OCI-LY3 (cell line): ENCODE results near the gene EIF4A3.

Experiments used
- H2AFZ ChIP-seq: fragments of 200-600, 300-600 bp; shearing (Covaris generic); 2 replicates; pipeline ENCODE4 v1.6.0; 2014; ENCODE audit warnings: antibody characterized with exemption, low read depth, low read length
- H3K27ac ChIP-seq: fragments of 200-600, 300-600 bp; sonication (generic); 2 replicates; pipeline ENCODE4 v1.5.1; 2014; ENCODE audit warnings: mild to moderate bottlenecking, low read length, moderate library complexity, mixed read lengths
- H3K27me3 ChIP-seq: fragments of 200-600, 300-600 bp; sonication (generic); 2 replicates; pipeline ENCODE4 v1.6.1; 2014; ENCODE audit warnings: low read depth, low read length, mixed read lengths
- H3K36me3 ChIP-seq: fragments of 200-600, 300-600 bp; sonication (generic); replicated peaks from 2 replicates; pipeline ENCODE3; 2014; ENCODE audit warnings: low read depth, low read length, mixed read lengths
- H3K4me1 ChIP-seq: fragments of 300-600, 200-600 bp; sonication (generic); 2 replicates; pipeline ENCODE4 v1.6.1; 2014; ENCODE audit warnings: low read length, mixed read lengths
- H3K4me2 ChIP-seq: fragments of 200-600, 300-600 bp; sonication (generic); 2 replicates; pipeline ENCODE4 v1.6.1; 2014; ENCODE audit warnings: low read length, mixed read lengths
- H3K4me3 ChIP-seq: fragments of 300-600, 200-600 bp; sonication (generic); 2 replicates; pipeline ENCODE4 v1.5.1; 2014; ENCODE audit warnings: antibody characterized with exemption, mild to moderate bottlenecking, low read length, moderate library complexity
- H3K79me2 ChIP-seq: fragments of 300-600, 200-600 bp; shearing (Covaris generic); 2 replicates; pipeline ENCODE4 v1.6.1; 2014; ENCODE audit warnings: mild to moderate bottlenecking, low read length, mixed read lengths
- H3K9ac ChIP-seq: fragments of 300-600, 200-600 bp; shearing (Covaris generic); 2 replicates; pipeline ENCODE4 v1.6.0; 2014; ENCODE audit warnings: mild to moderate bottlenecking, low read length, moderate library complexity
- H3K9me3 ChIP-seq: fragments of 200-600, 300-600 bp; shearing (Covaris generic); 2 replicates; pipeline ENCODE4 v1.6.1; 2014; ENCODE audit warnings: low read length, mixed read lengths; ENCODE audit not compliant: insufficient read depth
- H4K20me1 ChIP-seq: fragments of 200-600, 300-600 bp; sonication (generic); 2 replicates; pipeline ENCODE4 v1.6.1; 2016; ENCODE audit warnings: low read length, mixed read lengths; ENCODE audit not compliant: insufficient read depth
- EZH2phosphoT487 ChIP-seq: fragments of 200-600 bp; shearing (Covaris generic); IDR thresholded peaks from 2 replicates; pipeline ENCODE4 v1.6.1; 2018; ENCODE audit warnings: antibody characterized with exemption, mixed run types, low read depth
- TF ChIP-seq, protein P1 (sequence below): fragments of 200-600, 300-600 bp; sonication (generic); IDR thresholded peaks from 2 replicates; pipeline ENCODE4 v1.5.1; 2014; ENCODE audit warnings: antibody characterized with exemption, low read length, low read depth

EIF4A3 gene

DNA sequence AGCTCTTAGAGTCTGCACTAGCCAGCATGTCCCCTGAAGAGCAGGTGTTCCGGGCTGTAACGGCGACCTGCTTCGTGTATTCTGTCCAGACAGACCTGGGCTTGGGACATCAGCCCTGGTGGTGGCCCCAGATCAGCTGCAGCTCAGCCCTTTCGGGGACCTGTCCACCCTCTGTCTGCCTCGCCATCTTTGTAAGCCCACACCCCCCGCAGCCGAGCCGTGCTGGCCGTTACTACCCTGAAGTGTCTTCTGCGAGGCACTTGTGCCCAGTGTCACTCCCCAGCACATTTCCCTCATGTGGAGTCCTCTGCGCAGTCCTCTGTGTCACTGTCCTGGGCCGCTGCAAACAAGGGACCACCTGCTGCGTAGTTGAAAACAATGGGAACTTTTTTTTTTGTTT lies 33.3 kb upstream of the EIF4A3 start:
- no peaks in the 10 kb centered on the region for H3K9me3 ChIP-seq
- no peak overlapping the region for H2AFZ ChIP-seq
- H3K36me3 ChIP-seq: no peaks in the 10 kb centered on the region
- H3K4me1 ChIP-seq: no peaks in the 10 kb centered on the region
- no peaks in the 10 kb centered on the region for H4K20me1 ChIP-seq
- H3K27ac ChIP-seq: no peak overlapping the region
- no peaks in the 10 kb centered on the region for H3K79me2 ChIP-seq
- no peak overlapping the region for H3K4me3 ChIP-seq
- peaks cover 7% of the 10 kb centered on the region for H3K27me3 ChIP-seq
- no peak overlapping the region for H3K4me2 ChIP-seq
- no peak overlapping the region for H3K9ac ChIP-seq
- TF ChIP-seq EZH2phosphoT487: no peak
- TF ChIP-seq, protein P1, sequence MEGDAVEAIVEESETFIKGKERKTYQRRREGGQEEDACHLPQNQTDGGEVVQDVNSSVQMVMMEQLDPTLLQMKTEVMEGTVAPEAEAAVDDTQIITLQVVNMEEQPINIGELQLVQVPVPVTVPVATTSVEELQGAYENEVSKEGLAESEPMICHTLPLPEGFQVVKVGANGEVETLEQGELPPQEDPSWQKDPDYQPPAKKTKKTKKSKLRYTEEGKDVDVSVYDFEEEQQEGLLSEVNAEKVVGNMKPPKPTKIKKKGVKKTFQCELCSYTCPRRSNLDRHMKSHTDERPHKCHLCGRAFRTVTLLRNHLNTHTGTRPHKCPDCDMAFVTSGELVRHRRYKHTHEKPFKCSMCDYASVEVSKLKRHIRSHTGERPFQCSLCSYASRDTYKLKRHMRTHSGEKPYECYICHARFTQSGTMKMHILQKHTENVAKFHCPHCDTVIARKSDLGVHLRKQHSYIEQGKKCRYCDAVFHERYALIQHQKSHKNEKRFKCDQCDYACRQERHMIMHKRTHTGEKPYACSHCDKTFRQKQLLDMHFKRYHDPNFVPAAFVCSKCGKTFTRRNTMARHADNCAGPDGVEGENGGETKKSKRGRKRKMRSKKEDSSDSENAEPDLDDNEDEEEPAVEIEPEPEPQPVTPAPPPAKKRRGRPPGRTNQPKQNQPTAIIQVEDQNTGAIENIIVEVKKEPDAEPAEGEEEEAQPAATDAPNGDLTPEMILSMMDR: no peak

DNA sequence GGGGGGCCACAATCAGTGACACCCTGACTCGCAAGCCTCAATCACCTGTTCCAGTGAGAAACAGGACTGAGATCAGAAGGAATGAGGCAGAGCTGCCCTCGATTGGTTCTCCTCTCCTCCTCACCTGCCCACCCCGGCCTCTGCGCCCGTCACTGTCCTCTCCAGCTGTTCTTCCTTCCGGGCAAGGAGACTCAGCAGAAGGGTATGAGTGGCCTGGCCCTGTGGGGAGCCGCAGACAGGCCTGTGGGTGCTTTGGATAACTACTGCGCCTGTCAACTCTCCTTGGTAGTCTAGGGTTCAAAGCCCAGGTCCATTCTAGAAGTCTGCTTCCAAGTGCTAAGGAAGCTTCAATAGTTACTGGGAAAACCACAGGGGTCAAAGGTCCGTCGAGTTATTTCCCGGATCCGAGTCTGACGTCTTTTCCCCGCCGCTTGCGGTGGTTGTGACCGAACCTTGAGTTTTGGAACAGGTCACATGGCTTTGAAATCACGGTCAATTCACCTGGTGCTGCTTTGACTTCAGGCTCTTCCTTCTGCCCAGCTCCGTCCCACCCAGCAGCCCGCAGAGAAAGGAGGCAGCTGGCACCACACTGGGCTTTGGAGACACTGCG lies 31.2 kb upstream of the EIF4A3 start:
- H3K4me2 ChIP-seq: no peak overlapping the region
- no peaks in the 10 kb centered on the region for H3K4me1 ChIP-seq
- no peaks in the 10 kb centered on the region for H3K9me3 ChIP-seq
- peaks cover 7% of the 10 kb centered on the region for H3K27me3 ChIP-seq
- H4K20me1 ChIP-seq: no peaks in the 10 kb centered on the region
- no peak overlapping the region for H3K4me3 ChIP-seq
- H2AFZ ChIP-seq: no peak overlapping the region
- no peaks in the 10 kb centered on the region for H3K36me3 ChIP-seq
- no peak overlapping the region for H3K9ac ChIP-seq
- TF ChIP-seq EZH2phosphoT487: no peak
- TF ChIP-seq, protein P1: no peak
- H3K27ac ChIP-seq: no peak overlapping the region
- H3K79me2 ChIP-seq: no peaks in the 10 kb centered on the region

DNA sequence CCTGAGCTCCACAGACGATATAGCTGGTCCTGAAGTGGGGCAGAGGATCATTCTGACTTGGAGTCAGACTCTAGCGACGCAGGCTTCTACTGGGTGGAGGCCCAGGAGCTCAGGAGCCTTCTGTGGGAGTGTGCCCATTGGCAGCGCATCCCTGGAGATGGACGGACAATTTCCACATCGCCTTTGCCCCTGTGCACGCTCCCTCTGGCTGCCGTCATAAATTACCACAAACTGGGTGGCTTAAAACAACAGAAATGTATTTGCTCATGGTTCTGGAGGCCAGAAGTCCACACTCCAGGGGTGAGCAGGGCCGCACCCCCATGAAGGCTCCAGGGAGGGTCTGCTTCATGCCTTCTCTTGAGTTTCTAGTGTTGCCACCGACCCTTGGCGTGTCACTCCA lies 29.8 kb upstream of the EIF4A3 start:
- Histone ChIP-seq H2AFZ (no peak overlapping the region), H3K9ac (no peak overlapping the region), H3K36me3 (no peaks in the 10 kb centered on the region), H3K4me3 (no peak overlapping the region), H3K9me3 (no peaks in the 10 kb centered on the region), H4K20me1 (no peaks in the 10 kb centered on the region), H3K4me1 (no peaks in the 10 kb centered on the region), H3K27ac (no peak overlapping the region), H3K79me2 (no peaks in the 10 kb centered on the region), H3K4me2 (no peak overlapping the region), H3K27me3 (peaks cover 7% of the 10 kb centered on the region)
- no peak for TF ChIP-seq EZH2phosphoT487
- TF ChIP-seq, protein P1: no peak

DNA sequence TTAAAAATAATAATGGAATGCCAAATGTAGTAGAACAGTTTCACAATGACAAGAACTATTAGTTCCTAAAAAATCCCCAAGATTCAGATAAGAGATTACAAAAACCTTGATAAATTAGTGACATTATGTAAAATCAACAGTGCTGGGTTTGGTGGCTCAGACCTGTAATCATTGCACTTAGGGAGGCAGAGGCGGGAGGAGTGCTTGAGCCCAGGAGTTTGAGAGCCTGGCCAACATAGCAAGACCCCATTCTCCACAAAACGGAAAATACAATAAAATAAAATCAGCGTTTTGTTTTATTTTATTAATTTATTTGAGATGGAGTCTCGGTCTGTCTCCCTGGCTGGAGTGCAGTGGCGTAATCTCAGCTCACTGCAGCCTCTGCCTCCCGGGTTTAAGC lies 27.0 kb upstream of the EIF4A3 start:
- Histone ChIP-seq H3K27ac (no peak overlapping the region), H4K20me1 (no peaks in the 10 kb centered on the region), H3K4me2 (no peak overlapping the region), H3K79me2 (no peaks in the 10 kb centered on the region), H3K9ac (no peak overlapping the region), H2AFZ (no peak overlapping the region), H3K27me3 (peaks cover 4% of the 10 kb centered on the region), H3K4me3 (no peak overlapping the region), H3K9me3 (no peaks in the 10 kb centered on the region), H3K4me1 (no peaks in the 10 kb centered on the region), H3K36me3 (no peaks in the 10 kb centered on the region)
- TF ChIP-seq, protein P1: no peak
- TF ChIP-seq EZH2phosphoT487: no peak
